ENCODE results near the gene RNF34.
"Not testable (repeated sequence)": the region's sequence is repeated elsewhere in the genome, so short reads cannot be mapped to it uniquely, and the experiment has no call there.

Gene RNF34, protein sequence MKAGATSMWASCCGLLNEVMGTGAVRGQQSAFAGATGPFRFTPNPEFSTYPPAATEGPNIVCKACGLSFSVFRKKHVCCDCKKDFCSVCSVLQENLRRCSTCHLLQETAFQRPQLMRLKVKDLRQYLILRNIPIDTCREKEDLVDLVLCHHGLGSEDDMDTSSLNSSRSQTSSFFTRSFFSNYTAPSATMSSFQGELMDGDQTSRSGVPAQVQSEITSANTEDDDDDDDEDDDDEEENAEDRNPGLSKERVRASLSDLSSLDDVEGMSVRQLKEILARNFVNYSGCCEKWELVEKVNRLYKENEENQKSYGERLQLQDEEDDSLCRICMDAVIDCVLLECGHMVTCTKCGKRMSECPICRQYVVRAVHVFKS

DNA sequence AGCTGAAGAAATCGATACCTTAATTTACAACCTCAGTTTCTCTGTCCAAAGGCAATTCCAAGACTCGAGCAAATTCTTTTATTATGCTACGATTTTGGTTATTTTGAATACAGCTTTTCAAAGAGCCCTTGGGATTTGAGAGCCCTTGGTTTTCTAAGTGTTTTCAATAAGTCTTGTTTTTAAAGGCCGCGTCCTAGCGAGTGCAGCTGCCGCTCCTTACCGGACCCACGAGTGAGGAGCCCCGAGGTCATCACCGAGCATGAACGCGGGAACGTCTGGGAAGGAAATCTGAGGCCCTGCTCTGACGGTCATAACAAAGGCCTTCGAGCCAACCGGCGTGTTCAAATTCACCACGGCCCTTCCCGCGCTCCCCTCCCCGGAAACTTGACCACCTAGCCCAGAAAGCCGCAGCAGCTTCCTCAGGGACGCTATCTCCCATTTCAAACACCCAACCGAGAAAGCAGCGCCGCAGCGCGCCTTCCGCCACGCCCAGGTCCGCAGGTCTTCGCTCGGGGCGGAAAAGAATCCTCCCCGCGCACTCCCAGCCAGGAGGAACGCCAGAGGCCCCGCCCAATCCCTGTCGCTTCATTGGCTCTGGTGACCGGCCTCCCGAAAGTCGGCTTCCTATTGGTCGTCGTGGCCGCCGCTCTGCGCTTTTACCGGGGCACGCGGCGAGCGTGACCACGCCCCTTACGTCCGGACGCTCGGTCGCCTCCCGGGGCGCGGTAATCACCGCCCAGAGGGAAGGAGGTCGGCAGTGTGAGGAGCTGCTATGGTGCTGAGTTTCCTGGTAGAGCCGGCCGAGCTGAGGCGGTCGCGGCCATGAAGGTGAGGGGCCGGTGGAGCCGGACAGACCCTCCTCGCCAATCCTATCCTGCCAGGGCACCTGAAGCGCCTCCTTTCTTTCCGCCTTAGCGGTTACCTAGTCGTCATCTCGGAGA is at the start of gene RNF34:
TSS of gene RNF34 (plus strand) at position 728 of the 941 bp plus-strand sequence. CDS start at position 823, 95 bp downstream.
- in situ Hi-C loops (cut with MboI; ENCODE audit: low sequenced_read_pairs), result no loop called here

GRCh38 chr12:121351820-121352681 is 47.9 kb upstream of the RNF34 start, which contains the start of gene ANAPC5:
ANAPC5 (minus strand) TSS chr12:121352411; CDS start chr12:121352340, 71 bp downstream.
- in situ Hi-C loops (cut with MboI; ENCODE audit: low sequenced_read_pairs), result no loop called here

GRCh38 chr12:121352682-121353018 is 47.3 kb upstream of the RNF34 start:
- in situ Hi-C loops (cut with MboI; ENCODE audit: low sequenced_read_pairs), result no loop called here

DNA sequence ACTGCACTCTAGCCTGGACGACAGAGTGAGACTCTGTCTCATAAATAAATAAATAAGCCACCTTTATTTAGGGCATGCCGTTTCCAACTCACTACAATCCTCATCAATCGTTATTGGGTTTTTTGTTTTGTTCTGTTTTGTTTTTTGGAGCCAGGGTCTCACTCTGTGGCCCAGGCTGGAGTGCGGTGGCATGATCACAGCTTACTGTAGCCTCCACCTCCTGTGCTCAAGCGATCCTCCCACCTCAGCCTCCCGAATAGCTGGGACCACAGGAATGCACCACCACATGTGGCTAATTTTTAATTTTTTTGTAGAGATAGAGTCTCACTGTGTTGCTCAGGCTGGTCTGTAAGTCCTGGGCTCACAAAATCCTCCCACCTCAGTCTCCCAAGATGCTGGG is 44.1 kb upstream of the RNF34 start:
- in situ Hi-C loops (cut with MboI; ENCODE audit: low sequenced_read_pairs), result no loop called here

GRCh38 chr12:121356657-121357056 is 43.3 kb upstream of the RNF34 start:
- in situ Hi-C loops (cut with MboI; ENCODE audit: low sequenced_read_pairs), result no loop called here

DNA sequence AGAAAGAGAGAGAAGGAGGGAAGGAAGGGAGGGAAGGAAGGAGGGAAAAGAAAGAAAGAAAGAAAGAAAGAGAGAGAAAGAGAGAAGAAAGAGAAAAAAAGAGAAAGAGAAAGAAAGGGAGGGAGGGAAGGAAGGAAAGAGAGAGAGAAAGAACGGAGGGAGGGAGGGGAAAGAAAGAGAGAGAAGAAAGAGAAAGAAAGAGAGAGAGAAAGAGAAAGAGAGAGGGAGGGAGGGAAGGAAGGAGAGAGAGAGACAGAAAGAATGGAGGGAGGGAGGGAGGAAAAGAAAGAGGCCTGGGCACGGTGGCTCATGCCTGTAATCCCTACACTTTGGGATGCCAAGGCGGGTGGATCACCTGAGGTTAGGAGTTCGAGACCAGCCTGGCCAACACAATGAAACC is 42.6 kb upstream of the RNF34 start:
- in situ Hi-C loops (cut with MboI; ENCODE audit: low sequenced_read_pairs), result no loop called here

GRCh38 chr12:121358073-121358472 is 41.8 kb upstream of the RNF34 start:
- in situ Hi-C loops (cut with MboI; ENCODE audit: low sequenced_read_pairs), result no loop called here

GRCh38 chr12:121364683-121365121 is 35.2 kb upstream of the RNF34 start:
- in situ Hi-C loops (cut with MboI; ENCODE audit: low sequenced_read_pairs), result no loop called here

- in situ Hi-C loops (cut with MboI; ENCODE audit: low sequenced_read_pairs), result no loop called here
Observed at GRCh38 chr12:121365416-121366062, 34.4 kb upstream of the RNF34 start.

GRCh38 chr12:121366063-121366459 is 33.9 kb upstream of the RNF34 start:
- in situ Hi-C loops (cut with MboI; ENCODE audit: low sequenced_read_pairs), result no loop called here

DNA sequence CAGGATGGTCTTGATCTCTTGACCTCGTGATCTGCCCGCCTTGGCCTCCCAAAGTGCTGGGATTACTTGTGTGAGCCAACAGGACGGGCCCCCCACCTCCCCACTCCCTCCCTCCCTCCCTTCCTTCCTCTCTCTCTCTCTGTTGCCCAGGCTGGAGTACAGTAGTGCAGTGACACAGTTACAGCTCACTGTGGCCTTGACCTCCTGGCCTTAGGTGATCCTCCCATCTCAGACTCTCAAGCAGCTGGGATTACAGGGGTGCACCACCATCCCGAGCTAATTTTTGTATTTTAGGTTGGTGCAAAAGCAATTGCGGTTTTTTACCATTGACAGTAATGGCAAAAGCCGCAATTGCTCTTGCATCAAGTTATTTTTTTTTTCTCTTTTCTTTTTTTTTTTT is 28.5 kb upstream of the RNF34 start:
- in situ Hi-C loops (cut with MboI; ENCODE audit: low sequenced_read_pairs), result no loop called here

- in situ Hi-C loops (cut with MboI; ENCODE audit: low sequenced_read_pairs), result no loop called here
Observed at GRCh38 chr12:121373755-121374154, 26.2 kb upstream of the RNF34 start.

GRCh38 chr12:121374336-121374735 is 25.6 kb upstream of the RNF34 start:
- in situ Hi-C loops (cut with MboI; ENCODE audit: low sequenced_read_pairs), result not testable (repeated sequence)

GRCh38 chr12:121374945-121375584 is 24.9 kb upstream of the RNF34 start:
- in situ Hi-C loops (cut with MboI; ENCODE audit: low sequenced_read_pairs), result not testable (repeated sequence)

GRCh38 chr12:121376754-121377697 is 22.9 kb upstream of the RNF34 start:
- in situ Hi-C loops (cut with MboI; ENCODE audit: low sequenced_read_pairs), result no loop called here

GRCh38 chr12:121378736-121379135 is 21.2 kb upstream of the RNF34 start:
- in situ Hi-C loops (cut with MboI; ENCODE audit: low sequenced_read_pairs), result no loop called here

DNA sequence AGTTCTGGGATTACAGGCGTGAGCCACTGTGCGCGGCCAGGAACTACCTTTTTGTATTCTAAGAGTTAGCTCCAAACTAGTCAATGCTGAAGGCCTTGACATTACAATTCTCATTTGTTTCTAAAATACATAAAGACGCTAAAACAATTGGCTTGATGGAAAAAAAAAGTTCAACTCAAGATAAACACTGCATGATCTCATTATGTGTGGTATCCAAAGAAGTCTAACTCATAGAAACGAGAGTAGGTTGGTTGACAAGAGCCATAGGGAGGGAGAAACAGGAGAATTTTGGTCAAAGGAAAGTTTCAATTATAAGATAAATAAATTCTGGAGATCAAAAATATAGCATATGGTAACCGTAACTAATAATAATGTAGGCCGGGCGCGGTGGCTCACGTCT is 20.0 kb upstream of the RNF34 start:
- in situ Hi-C loops (cut with MboI; ENCODE audit: low sequenced_read_pairs), result no loop called here

DNA sequence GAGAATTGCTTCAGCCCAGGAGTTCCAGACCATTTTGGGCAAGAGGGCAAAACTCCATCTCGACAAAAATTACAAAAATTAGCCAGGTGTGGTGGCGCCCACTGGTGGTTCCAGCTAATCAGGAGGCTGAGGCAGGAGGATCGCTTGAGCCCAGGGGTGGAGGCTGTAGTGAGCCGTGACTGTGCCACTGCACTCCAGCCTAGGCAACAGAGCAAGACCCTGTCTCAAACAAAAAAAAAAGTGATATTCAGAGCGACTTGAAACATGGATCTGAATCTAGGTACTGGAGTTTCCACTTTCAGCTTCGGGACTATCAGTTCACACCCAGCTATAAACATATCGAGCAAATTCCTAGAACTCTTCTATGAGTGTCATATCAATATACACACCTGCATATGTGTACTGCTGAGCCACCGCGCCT is 16.3 kb upstream of the RNF34 start:
- in situ Hi-C loops (cut with MboI; ENCODE audit: low sequenced_read_pairs), result no loop called here

- in situ Hi-C loops (cut with MboI; ENCODE audit: low sequenced_read_pairs), result not testable (repeated sequence)
Observed at GRCh38 chr12:121384891-121385290, 15.0 kb upstream of the RNF34 start.
